Measurements from ENCODE around the gene SLC6A11.

The SLC6A11 gene

DNA sequence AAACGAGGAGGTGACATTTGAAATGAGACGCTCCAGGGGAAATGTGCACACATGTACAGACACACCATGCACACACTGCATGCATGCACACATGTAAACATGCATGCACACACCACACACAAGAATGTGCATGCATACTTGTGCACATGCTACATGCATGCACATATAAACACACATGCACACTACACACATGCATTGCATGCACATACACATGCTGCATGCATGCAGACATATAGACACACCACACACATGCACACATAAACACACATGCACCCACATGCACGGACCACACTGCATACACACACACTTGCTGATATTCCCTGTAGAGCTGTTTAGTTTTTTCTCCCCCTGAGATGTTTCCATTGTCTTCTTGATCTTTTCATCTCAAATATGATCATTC is 138.7 kb downstream of the SLC6A11 start:
- no peak for DNase-seq (ENCODE audit: low read depth in 2 of 2)

DNA sequence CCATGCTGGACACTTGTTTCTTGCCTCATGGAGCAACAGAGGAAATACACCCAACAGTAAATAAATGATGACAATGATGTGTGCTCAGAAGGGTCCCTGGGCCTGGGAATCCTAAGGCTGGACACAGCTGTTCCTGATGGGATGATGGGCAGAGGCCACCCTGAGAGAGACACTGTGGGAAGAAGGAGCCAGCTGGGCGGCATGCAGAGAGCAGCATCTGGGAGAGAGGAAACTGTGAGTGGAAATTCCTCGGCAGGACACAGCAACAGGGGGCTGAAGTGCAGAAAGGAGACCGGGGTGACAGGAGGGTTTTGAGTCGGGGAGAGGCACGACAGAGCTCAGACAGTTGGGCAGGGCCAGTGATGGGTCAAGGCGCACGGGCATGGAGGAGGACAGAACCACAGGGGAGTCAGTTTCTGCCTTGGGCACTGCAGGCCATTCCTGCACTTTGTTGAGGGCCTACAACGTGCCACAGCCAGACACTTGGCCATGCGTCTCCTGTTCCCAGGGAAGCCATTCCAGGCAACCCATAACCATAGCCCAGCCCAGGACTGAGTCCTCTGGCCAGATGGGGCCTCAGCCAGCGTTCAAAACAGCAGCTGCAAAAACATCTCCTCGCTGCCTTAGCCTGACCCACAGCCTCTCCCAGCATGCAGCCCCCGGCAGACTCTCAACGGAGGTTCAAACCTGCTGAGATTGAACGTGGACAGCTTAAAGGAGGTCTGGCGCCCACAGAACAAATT is 139.9 kb downstream of the SLC6A11 start:
- no peak for DNase-seq (ENCODE audit: low read depth in 2 of 2)

DNA sequence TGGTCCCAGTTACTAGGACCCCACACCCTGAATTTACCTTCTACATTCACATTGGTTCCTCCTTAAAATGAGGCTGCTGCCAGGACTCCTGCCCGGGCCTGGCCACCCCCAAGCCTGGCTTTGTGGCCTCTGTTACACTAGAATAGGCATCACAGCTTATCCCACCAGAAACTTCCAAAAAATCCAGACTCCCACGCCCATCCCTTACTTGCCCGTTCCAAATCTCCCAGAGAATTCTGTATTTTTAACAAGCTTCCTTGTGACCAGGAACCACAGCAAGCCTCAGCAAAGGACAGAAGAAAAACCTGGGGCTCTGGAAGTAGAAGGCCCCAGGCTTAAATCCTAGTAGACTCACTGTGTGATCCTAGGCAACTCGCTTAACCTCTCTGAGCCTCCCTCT is 140.5 kb downstream of the SLC6A11 start:
- no peak for DNase-seq (ENCODE audit: low read depth in 2 of 2)

DNA sequence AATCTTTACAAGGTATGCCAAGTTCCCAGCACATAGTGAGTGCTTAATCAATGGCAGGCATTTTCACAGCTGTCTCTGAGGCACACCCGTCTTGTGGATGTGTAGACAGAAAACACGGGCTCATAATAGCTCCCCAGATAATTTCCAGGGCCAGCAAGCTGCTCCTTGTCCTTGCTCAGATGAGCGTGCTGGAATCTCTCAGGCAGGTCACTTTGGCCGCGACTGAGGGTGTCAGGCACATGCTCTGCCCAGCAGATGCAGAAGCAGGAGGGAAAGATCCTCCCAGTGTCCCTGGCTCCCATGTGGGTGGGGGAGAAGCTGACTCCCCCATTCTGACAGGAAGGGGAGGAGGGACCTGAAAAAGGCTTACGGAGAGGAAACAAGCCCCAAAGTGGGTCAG is 141.0 kb downstream of the SLC6A11 start:
- no peak for DNase-seq (ENCODE audit: low read depth in 2 of 2)

DNA sequence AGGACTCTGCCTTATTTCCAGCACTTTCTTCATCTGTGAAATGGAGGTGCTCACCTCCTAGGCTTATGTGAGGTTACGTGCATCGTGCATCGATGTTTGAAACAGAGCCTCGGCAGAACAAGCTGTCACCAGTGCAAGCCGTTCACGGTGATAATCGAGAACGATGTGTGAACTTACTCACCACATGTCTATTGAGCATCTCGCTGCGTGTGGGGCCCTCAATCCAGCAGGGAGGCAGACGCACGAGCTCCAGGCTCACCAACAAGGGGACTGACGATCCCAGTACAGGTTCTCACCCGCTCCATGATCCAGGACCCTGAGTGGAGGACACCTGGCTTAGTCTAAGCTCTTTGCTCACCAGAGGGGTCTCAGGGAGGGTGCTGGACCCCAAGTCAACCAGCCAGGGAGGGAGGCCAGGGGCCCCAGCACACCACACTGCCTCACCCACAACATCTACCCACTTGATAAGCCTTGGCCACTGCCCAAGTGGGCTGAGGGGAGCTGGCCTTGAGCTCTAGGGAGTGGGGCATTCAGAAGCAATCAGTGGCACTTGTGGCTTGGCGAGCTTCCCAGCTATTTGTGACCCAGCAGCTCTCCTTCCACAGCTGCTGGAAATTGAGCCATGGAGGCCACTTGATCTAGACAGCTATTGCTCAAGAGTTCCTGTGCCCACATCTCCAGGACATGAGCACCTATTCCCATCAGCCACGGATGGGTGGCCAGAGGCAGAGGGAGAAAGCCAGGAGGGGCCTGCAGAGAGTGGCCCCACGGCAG is 142.1 kb downstream of the SLC6A11 start:
- no peak for DNase-seq (ENCODE audit: low read depth in 2 of 2)

DNA sequence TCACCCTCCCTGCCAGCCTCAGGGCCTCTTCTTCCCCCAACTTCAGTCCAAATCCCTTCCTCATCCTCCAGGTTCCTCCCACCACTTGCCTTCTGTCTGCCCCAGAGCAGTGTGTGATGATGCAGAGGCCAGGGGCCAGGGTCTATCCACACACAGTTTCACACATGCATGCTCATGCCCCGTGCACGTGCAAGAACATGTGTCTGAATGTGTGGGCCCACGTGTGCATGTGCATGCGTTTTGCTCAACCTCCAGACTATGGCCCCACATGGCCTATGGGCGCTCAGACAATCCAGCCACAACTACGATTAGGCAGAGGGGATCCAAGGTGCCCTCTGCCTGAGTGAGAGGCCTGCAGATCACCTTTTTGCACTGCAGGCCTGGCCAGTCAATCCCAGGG is 144.2 kb downstream of the SLC6A11 start:
- DNase-seq (ENCODE audit: low read depth in 2 of 2): no peak

DNA sequence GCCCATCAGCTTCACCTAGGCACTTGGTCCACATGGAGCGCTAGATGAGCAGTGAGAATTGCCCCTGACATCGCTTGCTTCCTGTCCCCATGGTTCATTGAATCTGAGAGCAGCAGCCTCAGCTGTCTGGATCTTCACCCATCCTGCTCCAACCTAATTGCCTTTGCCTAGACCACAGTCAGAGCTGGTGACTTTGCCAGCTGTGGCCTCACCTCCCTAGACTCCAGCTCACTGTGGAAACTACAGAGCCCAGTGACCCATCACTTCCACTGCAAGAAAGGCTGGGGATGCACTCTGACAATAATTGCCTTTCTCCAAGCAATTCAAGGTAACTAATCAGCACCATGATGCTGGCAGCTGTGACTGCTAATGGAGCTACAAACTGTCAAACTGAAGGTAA is 145.9 kb downstream of the SLC6A11 start:
- no peak for DNase-seq (ENCODE audit: low read depth in 2 of 2)

DNA sequence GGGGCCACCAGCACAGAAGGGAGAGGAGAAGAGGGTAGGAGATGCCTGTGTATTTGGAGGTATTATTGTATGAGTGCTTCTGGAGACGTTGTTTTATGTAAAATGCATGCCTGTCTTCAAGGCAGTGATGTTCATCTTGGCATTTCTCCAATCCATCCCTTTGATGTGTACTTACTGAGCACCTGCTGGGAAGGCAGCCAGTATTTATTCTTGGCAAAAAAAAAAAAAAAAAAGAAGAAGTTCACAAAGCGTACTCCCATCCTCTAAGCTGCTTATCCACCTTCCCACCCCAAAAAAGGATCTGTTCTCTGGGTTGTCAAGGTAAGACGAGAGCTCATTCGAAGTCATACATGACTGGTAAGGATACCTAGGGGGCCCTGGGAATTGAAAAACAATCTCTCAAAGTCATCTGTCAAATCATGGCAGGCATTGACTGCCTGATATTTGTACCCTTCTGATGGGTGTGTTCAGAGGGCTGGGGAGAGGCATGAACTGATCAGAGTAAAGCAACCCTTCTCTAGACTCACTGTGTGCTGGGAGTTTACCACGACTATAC is 146.5 kb downstream of the SLC6A11 start:
- DNase-seq (ENCODE audit: low read depth in 2 of 2): no peak

DNA sequence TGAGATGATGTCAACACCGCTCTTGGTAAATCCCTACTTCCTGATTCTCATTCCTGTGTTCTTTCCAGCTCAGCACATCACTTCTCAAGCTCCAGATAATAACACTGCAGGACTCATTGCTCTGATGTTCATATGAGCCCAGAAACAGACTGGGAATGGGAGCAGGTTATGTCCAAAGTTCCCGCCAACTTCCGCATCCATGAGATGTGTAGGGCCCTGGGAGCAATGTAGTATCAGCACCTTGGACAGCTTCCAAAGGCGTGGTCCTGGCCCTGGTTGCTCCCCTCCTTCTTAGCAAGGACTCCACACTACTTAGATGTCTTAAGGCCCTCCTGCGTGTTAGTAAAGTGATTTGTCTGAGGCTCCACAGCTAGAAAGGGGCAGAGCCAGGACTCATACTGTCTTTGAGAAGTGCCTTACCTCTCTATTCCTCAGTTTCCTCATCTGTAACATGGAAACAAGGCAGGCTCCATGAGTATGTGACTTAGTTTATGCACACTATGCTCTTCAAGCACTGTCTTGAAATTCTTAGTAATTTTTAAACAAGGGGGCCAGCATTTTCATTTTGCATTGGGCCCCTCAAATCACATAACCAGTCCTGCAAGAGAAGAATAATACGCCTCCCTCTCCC is 148.6 kb downstream of the SLC6A11 start:
- no peak for DNase-seq (ENCODE audit: low read depth in 2 of 2)

DNA sequence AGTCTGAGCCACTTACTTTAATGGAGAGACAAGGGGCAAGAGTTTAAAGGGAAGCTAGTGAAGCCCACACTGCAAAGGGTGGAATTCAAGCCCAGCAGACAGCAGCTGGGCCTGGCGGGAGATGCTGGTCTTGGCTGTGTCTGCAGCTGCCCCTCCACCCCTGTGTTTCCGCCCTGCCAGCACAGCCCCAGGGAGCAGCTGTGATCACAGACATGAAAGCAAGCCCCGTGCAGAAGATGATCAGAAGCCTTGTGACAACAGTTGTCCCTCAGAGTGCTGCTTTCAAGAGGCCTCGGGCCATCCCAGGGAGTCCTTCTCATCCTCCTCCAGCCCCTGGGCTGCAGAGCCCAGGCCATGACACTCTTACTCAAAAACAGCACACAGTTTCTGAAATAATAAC is 152.4 kb downstream of the SLC6A11 start:
- DNase-seq (ENCODE audit: low read depth in 2 of 2): no peak

DNA sequence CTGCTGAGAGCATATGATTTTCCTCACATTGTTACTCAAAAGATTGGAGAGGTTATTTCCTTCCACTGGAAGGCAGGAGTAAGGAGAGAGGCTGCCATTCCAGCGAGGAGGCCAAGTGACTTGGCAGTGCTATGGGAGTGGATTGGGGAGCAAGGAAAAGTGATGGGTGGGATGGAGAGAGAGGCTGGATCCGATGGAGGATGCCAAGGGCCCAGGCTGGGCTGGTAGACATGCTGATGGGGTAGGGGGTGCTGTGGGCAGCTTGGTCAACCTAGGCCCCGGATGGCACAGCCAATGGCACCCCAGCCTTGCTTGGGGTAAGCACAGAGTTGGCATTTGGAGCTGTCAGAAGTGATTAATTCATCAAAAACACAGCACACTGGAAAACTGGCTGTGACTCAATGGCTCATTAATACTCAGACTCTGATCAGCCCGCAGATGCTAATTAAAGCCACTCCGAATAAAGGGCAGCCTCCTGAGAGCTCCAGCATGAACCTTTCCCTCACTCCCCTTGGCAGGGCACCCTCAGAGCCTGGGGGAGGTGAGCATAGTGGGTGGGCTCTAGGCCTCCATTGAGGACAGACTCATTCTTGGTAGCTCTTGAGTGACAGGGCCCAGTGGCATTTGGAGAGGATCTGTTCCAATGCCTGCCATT is 154.4 kb downstream of the SLC6A11 start:
- no peak for DNase-seq (ENCODE audit: low read depth in 2 of 2)

DNA sequence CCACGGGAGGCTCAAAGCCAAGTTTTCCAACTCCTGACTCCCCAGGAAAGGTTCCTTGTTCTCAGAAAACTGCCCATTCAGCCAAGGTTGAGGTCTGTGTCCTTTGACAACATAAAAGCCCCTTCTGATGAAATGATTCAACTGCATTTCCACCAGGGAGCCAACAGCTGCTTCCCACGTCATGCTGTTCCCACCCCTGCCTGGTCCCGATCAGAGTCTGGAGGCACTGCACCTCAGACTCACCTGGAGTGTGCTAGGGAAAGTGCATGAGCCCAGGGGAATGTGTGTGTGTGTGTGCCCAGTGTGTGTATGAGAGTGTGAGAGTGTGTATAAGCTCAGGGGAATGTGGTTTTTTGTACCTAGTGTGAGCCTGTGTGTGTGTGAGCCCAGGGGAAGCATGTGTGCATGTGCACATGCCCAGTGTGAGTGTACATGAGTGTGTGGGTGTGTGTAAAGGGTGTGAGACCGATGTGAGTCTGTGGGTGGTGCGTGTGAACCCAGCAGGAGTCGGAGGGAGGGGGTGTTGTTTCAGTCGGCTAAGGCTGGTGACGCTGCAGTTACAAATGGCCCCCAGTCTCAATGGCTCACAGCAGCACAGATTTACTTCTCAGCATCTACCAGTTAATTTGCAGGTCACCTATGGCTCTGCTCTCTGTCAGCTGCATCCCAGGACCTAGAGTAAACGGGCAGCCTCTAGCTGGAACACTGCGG is 156.2 kb downstream of the SLC6A11 start:
- DNase-seq (ENCODE audit: low read depth in 2 of 2): no peak

DNA sequence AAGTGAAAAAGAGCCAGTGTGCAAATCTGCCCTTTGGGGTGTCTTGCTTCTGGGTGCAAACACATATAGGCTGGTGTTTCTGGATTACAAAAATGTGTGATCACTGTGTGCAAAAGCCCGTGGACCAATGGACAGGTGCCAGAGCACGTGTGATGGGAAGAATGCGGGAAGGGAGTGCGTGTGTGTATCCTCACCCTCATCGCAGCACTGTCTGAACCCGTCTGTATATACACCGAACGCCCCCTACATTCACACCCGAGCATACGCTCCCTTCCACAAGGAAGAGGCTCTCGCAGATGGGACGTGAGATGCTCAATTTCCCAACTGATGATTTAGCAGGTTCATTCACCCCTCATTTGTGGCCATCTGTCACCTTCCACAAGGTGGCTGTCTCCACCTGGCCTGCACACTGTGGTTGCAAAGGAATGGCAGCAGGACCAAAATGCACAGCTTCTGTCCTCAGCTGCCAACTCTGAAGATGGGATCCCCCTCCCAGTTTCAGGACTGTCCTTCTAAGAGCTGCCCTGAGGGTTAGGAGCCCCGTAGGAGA is 157.1 kb downstream of the SLC6A11 start:
- no peak for DNase-seq (ENCODE audit: low read depth in 2 of 2)

DNA sequence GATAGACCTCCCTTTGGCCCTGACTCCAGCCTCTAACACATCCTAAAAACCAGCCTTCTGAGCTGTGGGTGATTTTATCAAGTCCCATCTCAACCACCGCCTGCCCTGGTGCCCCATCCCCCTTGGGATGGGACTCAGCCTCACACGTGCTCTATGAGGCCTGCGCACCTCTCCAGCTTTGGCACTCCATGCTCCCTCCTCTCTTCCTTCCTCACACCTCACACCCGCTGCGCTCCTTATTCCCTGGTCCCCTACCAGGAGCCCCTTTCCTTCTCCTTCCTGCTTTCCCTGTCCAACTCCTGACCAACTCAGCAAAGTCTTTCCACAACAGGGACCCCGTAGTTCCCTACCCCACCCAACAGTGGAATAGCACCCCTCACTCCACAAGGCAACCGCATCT is 158.1 kb downstream of the SLC6A11 start:
- DNase-seq (ENCODE audit: low read depth in 2 of 2): no peak

DNA sequence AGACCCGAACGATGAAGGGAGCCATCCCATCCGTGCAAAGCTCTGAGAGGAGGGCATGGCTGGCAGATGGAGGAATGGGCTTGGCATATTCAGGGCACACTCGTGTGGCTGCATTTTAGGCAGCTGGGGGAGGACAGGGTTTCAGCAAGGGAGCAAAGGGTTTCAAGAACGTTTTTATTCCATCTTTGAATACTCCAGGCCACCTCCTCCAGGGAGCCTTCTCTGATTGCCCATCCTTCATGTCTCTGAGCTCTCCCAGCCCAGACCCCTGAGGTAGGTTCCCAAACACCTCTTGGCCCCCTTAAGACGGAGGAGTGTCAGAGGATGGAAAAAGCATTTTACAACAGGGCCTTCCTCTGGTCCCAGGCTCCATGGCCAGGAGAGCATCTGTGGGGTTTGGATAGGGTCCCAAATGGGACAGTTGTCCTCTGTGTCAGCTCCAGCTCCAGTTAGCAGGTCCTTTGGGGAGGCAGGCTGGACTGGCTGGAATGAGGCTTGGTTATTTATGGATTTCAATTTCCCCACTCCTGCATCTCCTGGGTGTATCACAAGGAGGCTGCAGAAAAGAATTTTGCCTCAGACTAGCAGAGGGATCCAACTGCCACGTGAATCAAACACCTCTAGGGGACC is 158.8 kb downstream of the SLC6A11 start:
- no peak for DNase-seq (ENCODE audit: low read depth in 2 of 2)

DNA sequence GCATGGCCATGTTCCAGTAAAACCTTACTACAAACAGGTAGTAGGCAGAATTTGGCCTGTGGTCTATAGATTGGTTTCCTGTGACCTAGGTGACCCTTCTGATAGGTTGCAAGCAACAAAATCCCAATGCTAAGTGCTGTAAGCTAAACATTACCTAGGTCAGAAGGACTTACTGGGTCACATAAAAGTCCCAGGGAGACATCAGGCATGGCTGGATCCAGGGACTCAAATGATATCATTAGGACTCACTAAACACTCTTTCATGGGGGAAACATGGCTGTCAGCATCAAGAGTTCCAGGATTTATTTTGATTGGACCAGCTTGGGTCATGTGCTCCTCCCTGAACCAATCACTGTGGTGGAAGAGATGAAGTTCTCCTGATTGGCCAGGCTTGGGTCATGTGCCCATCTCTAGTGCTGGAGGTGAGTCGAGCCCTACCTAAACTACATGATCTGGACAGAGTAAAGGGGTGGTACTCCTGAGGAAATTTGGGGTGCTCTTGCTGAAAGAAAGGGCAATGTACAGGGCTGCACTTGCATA is 159.7 kb downstream of the SLC6A11 start:
- DNase-seq (ENCODE audit: low read depth in 2 of 2): no peak

DNA sequence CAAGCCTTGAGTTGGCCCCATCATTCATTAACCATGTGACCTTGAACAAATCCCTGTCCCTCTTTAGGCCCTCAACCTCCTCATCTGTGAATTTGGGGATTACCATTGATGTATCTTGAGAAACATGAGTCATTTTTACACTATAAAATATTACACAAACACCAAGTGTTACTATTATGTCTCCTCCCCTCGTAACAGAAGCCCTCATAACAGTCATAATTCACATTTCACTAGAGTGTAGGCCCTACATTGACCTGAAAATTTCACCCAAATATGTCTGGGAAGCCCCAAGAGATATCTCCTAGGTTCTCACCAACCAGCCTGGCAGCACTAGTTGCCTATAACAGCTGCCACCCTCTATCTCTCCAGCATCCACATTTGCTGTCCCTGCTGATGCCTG is 160.7 kb downstream of the SLC6A11 start:
- DNase-seq (ENCODE audit: low read depth in 2 of 2): no peak

DNA sequence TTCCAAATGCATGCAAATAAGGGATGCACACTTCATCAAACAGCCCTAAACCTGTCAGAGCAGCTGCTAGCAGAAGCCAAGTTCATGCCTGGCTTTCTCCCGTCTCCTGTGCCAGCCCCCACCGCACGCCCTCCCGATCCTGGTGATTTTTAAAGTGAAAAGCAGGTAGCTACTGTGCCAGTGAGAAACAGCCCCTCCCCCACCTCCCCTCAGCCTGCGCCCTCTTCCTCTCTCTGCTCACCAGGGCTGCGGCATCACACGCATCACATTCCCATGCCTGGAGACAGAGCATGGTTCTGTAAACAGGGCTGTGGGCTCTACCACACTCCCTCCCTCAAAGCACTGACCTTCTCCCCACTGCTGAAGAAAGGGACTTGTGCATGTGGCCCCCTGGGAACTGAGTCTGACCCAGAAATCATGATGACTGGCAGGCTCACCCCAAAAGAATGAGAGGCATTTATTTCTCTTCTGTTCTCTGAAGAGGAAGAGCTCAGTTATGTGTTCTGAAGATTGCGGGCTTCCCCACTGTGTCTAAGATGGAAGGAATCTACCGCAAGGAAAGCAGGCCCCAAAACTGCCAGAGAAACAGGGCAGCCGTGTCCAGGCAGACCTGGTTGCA is 162.0 kb downstream of the SLC6A11 start:
- DNase-seq (ENCODE audit: low read depth in 2 of 2): no peak

DNA sequence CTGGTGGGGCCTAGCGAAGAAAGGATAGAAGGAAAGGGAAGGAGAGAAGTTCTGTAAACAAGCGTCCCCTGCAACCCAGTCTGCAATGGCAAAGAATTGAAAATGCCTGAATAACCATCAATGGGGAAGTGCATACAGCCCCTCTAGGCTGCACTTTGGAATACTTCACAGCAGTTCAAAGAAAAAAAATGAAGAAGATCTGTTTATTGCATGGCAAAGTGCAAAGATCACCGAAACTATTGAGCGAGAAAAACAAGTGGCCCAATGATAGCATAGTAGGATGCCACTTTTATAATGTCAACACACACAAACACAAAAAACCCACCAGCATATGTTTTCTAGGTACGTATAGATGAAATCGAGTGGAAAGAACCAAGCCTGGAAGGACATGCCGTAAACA is 162.9 kb downstream of the SLC6A11 start:
- no peak for DNase-seq (ENCODE audit: low read depth in 2 of 2)

DNA sequence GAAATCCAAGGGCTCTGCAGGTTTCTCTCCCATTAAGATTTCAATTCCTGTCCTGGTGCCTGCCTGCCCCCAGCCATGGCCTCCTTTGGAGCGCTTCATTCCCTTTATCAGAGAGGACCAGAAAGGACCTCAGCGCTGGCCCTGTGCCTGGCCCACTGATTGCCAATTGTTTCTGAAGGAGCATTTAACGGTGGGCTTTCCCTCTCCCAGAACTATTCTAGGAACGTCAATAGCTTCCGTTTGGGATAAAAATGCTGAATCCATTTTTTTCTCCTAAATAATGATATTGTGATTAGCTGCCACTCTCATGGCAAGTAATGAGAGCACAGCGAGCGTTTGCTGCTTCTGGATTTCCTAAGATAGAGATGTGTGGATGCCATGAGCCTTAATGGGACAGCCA is 164.3 kb downstream of the SLC6A11 start:
- DNase-seq (ENCODE audit: low read depth in 2 of 2): no peak

Measured in activated CD4-positive, alpha-beta T cell treated with anti-CD3 and anti-CD28 coated beads for 24 hours (primary cell).